RKO (cell line): Measurements from ENCODE around the gene APBB3.
A peak's percentile ranks its signal among the peaks of the same experiment; 100 is the strongest.

Experiments
- DNase-seq: peaks from one replicate; pipeline ENCODE4 v3.0.0-alpha.2; 2016; ENCODE audit warnings: low spot score

APBB3 gene

DNA sequence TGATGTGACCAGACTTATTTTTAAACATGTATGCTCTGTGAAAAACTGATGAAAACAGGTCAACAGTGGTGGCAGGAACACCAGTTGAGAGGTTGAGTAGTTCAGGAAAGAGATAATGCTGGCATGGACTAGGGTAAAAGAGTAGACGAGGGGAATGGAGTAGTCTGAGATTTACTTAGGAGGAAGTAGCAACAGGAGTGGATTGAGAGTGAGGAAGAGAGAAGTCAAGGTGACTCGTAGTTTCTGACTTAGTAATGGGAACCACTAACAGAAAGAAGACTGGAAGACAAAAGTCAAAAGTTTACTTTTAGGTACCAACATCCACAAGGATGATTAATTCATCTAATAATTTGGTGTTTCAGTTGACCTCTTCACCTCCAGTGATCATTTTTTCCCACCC is 10.7 kb downstream of the APBB3 start:
- DNase-seq, result peak; percentile 75

DNA sequence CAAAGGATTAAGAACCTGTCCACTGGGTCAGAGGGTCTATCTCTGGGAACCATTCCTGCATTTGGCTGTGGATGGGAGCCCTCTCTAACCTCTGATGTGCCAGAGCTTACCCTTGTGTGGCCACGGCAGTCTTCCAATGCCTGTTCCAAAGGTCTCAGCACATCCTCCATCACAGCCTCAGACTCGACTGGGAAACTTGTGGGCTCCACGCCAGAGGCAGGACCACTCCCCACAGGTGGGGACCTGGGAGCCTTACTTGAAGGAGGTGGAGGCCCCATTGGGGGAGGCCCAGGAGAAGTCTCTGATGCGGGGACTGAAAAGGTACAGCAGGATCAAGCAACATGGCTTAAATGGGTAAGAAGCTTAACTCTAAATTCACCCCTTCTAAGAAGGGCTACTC is 12.5 kb downstream of the APBB3 start:
- DNase-seq, result no peak

DNA sequence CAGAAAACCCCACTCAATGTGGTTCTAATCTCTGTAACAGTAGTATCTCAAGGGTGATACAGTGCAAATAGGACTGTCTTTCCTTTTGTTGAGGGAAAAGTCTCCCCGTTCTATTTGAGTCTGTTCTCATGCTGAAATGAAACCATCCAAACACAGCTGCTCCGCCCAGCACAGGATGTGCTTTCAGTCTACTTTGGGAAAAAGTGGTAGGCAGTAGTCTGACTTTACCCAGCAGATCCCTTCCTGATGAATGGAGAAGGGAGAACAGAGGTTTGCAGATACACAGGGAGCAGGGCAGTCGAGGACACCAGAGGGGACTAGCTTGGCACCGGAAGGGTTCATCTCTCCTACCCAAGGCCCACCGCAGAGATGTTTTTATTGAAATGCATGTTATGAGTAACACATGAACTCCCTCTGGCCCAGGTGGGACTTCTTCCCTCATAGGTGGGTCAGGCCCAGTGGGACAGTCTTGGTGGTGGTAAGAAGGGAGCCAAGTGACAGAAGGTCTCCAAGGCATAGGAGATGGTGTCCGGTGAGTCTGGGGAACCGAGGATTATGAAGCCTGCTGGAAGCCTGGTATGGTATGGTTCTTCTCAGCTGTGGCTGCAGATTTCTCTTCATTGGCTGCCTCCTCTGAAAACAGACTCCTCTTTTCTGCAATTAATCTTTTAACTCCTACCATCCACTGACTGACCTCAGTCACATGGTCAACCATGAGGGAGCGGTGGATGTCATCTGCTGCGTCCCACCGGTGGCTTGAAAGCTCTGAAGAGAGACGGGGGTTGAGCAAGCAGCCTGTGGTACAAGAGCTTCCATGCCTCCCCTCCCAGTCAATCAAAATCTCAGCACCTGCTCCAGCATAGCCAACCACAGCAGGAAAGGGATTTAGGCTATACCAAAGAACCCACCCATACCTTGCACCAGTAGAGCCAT is 14.0 kb downstream of the APBB3 start:
- DNase-seq, result no peak

DNA sequence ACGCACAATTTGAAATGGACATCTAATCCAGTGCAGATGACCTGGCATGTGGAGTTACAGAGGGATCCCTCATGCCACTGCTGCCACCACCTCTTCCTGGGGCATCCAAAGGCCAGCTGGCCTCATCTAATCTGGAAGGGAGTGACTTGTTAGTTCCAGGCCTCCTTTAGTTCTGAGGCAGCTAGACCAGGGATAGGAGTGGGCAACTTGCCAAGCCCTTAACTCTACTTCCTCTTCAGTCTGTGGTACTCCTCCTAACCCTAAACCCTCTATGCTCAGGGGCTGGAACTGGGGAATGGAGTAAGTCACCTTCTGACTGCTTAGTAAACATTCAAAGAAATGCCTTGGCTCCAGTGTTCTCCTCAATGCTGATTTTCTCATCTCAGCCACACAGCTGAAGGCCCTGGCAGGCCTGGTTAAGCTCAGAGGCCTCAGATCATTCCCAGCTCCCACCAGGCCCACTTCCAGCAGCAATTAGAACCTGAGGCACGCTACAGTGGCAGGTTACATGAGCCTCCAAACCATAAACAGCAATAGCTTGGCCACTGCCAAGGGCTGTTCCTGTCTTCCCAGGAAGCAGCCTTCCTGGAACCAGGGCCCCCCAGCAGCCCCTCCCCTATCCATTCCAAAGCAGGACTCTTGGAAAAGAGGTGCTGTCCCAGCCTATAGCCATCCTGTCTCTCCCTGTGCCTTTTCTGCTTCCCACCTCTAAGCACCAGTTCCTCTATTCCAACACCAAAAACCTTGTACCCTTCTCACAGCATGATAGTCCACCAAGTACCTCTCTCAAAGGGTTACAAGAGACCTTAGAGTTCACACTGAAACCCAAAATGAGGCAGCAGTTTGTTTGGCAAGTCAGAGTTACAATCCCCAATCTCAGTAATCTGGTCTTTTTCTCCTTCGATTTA is 14.9 kb downstream of the APBB3 start:
- DNase-seq, result peak; percentile 29

DNA sequence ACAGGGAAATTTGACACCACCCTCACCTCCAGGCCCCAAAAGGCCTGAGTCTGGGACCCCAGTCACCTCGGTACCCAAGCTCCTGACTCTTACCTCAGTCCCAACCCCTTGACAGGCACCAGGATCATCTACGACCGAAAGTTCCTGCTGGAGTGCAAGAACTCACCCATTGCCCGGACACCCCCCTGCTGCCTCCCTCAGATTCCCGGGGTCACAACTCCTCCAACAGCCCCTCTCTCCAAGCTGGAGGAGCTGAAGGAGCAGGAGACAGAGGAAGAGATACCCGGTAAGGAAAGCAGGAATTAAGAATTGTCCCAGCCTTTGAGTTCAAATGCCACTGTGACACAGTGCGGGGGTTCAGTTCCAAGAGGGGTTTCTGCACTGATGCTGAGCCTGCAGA is 15.6 kb downstream of the APBB3 start:
- DNase-seq, result no peak

DNA sequence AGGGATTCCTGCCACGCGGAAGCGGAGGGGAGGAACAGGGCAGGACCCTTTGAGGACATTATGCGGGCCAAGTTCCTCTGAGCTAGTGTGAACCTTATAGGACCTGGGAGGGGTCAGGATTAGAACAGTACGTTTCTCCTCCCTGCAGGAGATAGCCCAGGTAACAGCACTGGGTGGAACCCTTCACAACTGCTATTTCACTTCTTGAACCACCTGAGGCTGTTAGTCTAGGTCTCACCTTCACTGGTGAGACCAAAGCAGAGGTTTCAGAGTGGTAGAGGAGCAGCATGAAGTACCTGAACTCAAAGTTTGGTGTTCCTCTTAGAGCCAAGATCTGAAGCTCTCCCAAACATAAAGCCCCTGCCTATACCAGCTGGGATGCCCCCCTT is 16.1 kb downstream of the APBB3 start:
- DNase-seq, result no peak

DNA sequence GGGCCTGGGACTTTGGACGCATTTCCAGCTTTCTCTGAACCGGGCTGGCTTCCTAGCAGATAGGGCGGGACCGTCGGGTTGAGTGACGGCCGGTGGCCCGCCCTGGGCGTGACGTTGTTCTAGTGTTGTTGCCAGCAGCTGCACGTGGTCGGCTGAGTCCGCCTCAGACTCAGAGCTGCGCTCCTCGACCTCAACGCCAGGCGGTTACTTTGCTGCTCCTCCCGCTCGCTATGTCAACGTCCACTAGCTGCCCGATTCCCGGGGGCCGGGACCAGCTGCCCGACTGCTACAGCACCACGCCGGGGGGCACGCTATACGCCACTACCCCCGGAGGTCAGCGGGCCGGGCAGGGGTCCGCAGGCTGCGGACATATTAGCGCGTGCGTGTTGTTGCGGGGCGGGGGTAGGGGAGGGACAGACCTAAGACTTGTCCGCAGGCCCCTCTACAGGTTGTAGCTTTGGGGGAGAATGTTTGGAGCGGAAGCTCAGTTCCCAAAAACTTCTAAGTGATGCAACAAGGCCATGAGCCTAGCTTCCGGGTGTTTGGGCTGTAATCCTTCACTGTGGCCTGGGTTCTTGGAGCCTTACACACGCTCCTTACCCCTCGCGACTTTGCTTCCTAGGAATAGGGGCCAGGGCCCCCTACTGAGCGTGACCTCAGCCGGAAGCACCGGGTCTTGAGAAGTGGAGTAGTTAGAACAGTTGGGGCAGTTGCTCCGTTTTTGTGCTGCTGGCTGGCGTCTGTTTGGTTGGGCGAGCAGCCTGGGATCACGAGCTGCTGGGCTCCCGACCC is 16.7 kb downstream of the APBB3 start, which contains the start of gene EIF4EBP3:
Gene EIF4EBP3 (plus strand): TSS at position 155 of the 792 bp plus-strand sequence. CDS start 76 bp downstream, at position 231.
- DNase-seq, result no peak

DNA sequence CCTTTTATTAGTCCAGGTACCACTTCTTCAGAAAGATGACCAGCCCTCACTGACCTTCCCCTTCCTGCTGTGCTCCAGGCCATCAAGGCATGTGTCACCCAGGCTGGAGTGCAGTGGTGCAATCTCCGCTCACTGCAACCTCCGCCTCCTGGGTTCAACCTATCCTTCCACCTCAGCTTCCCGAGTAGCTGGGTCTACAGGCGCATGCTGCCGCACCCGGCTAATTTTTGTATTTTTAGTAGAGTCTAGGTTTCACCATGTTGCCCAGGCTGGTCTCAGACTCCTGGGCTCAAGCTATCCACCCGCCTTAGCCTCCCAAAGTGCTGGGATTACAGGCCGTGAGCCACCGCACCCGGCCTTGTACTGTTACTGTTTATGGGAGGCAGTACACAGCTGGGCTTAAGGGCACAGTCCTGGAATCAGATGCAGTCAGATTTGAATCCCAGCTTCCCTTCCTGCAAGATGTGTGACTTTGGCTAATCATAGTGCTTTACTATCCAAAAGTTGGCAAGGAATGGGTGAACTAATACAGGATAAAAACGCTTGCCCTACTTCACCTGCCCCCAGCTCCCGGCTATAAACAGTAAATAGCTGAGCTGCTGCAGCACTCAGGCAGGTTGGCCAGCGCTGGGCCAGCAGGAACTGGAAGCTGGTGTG is 17.4 kb downstream of the APBB3 start:
- no peak for DNase-seq

DNA sequence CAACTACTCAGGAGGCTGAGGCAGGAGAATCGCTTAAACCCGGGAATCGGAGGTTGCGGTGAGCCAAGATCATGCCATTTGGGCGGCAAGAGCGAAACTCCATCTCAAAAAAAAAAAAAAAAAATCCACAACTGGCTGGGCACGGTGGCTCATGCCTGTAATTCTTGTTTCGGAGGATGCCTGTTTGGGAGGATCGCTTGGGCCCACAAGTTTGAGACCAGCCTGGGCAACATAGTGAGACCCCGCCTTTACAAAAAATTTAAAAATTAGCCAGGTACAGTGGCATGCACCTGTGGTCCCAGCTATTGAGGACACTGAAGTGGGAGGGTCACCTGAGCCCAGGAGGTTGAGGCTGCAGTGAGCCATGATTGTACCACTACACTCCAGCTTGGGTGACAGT is 18.8 kb downstream of the APBB3 start:
- DNase-seq, result no peak

DNA sequence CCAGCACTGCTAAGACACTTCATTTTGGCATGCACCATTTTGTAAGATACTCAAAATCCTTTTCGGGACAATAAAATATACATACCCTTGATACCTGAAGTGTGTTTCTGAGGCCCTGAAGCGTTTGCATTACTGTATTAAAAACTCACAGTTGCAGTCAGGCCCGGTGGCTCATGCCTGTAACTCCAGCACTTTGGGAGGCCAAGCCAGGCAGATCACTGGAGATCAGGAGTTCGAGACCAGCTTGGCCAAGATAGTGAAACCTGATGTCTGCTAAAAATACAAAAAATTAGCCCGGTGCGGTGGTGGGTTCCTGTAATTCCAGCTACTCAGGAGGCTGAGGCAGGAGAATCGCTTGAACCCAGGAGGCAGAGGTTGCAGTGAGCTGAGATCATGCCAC is 19.4 kb downstream of the APBB3 start:
- DNase-seq, result no peak

DNA sequence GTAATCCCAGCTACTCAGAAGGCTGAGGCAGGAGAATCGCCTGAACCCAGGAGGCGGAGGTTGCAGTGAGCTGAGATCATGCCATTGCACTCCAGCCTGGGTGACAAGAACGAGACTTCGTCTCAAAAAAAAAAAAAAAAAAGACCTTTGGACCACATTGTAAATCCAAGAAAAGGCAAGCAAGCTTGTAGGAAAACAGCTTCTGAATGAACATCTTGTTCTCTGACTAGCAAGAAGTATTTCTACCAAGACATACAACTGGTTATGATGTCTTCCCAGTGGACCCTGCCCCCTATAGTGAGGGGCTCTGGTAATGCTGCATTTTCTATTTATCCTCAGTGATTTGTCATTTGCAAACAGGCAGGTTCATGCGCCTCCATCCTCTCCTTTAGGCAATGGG is 21.4 kb downstream of the APBB3 start:
- no peak for DNase-seq

DNA sequence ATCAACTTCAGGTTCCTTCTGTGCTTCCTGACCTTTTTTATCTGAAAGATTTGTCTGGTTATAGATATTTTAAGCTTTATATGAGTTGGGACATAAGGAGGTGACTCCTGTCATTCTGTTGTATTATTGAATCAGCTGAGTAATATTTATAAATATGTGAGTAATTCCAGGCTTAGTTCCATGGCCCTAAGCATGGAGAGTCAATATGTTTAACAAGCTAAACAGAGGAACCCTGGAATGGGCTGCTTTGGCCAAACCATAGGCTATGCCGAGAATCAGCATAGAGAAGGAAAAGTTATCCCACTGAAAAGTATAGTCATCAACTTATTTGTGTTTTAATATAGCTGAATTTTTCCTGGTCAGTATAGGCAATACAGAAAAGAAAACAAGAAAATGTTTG is 24.2 kb downstream of the APBB3 start:
- DNase-seq, result no peak

DNA sequence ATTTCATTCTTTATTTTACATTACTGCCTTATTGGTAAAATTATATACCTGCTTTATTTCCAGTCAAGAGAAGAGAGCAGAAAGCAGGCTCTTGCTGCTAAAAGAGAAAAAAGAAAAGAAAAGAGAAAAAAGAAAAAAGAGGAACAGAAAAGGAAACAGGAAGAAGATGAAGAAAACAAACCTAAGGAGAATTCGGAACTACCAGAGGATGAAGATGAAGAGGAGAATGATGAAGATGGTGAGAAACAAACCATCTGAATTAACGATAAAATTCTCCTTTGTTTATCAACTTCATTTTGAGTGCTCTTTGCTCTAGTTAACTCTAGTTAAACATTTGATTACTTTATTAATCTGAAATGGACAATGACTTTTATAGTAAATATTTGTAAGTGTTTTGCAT is 40.4 kb downstream of the APBB3 start:
- no peak for DNase-seq

DNA sequence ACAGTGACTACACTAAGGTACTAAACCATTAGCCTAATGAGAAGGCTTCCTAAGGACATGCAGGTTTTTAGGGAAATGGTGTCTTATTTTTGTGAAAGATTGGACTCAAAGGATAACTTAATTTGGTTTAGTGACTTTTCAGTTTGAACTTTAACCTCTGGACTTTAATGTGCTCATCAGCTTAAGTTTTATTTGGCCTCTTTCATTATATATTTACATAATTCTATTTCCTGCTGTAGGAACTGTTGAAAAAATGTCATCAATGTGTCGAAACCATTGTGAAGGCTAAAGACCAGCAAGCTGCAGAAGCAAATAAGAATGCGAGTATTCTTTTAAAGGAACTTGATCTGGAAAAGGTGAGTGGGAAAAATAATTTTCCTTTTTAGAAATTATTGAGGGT is 51.3 kb downstream of the APBB3 start:
- DNase-seq, result no peak

DNA sequence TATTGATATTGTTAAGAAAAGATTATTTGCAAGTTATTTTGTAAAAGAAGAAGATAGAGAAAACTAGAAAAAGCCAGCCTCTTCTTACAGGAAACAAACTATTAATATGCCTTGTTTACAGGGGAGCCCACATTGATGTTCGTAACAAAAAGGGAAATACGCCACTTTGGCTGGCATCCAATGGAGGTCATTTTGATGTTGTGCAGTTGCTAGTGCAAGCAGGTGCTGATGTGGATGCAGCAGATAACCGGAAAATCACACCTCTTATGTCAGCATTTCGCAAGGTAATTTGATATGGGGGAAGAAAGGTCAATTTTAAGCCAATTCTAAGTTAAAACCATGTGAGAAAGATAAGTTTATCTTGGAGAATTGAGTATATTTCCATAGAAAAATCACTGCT is 54.5 kb downstream of the APBB3 start:
- DNase-seq, result no peak
